ENCODE data around the gene CLIP1.

DNA sequence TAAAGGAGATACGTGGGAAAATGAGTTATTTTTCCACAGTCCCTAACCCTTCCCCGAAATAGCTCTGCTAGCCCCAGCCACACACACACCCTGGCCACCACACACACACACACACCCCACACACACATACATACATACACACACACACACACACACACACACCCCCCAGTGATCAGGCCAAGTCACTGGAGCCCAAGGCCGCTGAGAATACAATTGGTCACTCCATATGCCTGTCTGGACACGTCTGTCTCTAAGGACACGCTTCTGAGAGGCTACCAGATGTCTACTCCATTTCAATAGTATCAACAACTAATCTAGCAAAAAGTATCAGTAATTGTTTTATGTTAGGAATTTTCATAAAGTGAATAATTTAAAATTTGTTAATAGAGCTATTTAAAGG, 183.6 kb downstream of the CLIP1 start:
- TF ChIP-seq CTCF (IDR thresholded peaks at IDR 0.05) = no peak
- TF ChIP-seq POLR2A (IDR thresholded peaks at IDR 0.05) = no peak
